ENCODE measurements around the gene SARM1.

Gene SARM1

DNA sequence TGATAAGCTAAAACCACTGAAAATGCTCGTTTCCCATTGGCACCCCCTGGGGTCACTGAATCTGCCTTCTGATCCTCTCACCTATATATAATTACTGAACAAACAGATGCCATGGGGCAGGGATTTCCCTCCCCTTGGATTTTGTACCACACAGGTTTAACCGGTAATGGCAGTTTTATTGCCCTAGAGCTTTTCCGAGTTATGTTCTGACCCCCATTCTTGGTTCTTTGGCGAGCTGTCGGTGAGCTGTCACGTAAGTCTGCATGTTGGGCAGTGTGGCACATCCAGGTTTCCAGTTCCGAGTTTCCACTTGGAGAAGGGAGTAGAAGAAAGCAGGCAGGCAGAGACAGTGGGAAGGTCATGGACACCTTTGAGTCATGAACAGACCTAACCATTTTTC is 45.4 kb upstream of the SARM1 start:
- TF ChIP-seq ESRRG (CRISPR knock-in tag; IDR thresholded peaks at IDR 0.05) (no peak), GLIS3 (CRISPR knock-in tag; IDR thresholded peaks at IDR 0.05) (no peak), TCF4 (CRISPR knock-in tag; IDR thresholded peaks at IDR 0.05; ENCODE audit: borderline replicate concordance) (no peak), ZFP30 (CRISPR knock-in tag; IDR thresholded peaks at IDR 0.05) (no peak), BACH2 (CRISPR knock-in tag; IDR thresholded peaks at IDR 0.05; ENCODE audit: borderline replicate concordance) (no peak), TOX (CRISPR knock-in tag; IDR thresholded peaks at IDR 0.05; ENCODE audit: borderline replicate concordance) (no peak)
- TF ChIP-seq, protein P1, sequence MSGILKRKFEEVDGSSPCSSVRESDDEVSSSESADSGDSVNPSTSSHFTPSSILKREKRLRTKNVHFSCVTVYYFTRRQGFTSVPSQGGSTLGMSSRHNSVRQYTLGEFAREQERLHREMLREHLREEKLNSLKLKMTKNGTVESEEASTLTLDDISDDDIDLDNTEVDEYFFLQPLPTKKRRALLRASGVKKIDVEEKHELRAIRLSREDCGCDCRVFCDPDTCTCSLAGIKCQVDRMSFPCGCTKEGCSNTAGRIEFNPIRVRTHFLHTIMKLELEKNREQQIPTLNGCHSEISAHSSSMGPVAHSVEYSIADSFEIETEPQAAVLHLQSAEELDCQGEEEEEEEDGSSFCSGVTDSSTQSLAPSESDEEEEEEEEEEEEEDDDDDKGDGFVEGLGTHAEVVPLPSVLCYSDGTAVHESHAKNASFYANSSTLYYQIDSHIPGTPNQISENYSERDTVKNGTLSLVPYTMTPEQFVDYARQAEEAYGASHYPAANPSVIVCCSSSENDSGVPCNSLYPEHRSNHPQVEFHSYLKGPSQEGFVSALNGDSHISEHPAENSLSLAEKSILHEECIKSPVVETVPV (CRISPR knock-in tag; IDR thresholded peaks at IDR 0.05) = no peak
- TF ChIP-seq, protein P2, sequence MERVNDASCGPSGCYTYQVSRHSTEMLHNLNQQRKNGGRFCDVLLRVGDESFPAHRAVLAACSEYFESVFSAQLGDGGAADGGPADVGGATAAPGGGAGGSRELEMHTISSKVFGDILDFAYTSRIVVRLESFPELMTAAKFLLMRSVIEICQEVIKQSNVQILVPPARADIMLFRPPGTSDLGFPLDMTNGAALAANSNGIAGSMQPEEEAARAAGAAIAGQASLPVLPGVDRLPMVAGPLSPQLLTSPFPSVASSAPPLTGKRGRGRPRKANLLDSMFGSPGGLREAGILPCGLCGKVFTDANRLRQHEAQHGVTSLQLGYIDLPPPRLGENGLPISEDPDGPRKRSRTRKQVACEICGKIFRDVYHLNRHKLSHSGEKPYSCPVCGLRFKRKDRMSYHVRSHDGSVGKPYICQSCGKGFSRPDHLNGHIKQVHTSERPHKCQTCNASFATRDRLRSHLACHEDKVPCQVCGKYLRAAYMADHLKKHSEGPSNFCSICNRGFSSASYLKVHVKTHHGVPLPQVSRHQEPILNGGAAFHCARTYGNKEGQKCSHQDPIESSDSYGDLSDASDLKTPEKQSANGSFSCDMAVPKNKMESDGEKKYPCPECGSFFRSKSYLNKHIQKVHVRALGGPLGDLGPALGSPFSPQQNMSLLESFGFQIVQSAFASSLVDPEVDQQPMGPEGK (CRISPR knock-in tag; IDR thresholded peaks at IDR 0.05; ENCODE audit: borderline replicate concordance) = no peak
- ATAC-seq = no peak

DNA sequence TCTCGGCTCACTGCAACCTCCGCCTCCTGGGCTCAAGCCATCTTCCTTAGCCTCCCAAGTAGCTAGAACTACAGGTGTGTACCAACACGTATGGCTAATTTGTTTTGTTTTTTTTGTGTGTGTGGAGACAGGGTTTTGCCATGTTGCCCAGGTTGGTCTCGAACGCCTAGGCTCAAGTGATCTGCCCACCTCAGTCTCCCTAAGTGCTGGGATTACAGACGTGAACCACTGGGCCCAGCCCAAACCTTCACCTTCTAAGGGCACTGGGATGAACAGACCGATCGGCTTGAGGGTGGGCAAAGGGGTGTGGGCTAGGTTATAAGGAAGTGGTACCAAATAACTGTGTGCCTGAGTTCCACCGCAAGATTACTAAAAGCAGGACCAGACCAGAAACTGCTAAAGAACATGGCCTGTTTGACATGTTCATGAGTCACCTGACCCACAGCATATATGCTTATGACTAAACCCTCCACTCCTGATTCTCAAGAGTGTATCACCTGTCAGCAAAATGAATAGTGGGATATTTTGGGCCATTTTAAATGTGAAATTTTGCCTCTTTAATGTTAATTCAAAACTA is 44.4 kb upstream of the SARM1 start:
- no peak for ATAC-seq
- TF ChIP-seq, protein P2 (CRISPR knock-in tag; IDR thresholded peaks at IDR 0.05; ENCODE audit: borderline replicate concordance) = no peak
- no peak for TF ChIP-seq PPARA (CRISPR knock-in tag; IDR thresholded peaks at IDR 0.05; ENCODE audit: borderline replicate concordance)
- no peak for TF ChIP-seq TCF4 (CRISPR knock-in tag; IDR thresholded peaks at IDR 0.05; ENCODE audit: borderline replicate concordance)
- TF ChIP-seq ZFP30 (CRISPR knock-in tag; IDR thresholded peaks at IDR 0.05) = no peak
- no peak for TF ChIP-seq ZNF70 (CRISPR knock-in tag; IDR thresholded peaks at IDR 0.05)
- TF ChIP-seq ZNF565 (CRISPR knock-in tag; conservative IDR thresholded peaks at IDR 0.05; ENCODE audit: low read depth) = no peak
- TF ChIP-seq SNAI2 (CRISPR knock-in tag; IDR thresholded peaks at IDR 0.05) = no peak
- no peak for TF ChIP-seq ZNF8 (CRISPR knock-in tag; IDR thresholded peaks at IDR 0.05)
- TF ChIP-seq, protein P1 (CRISPR knock-in tag; IDR thresholded peaks at IDR 0.05) = no peak
- TF ChIP-seq ESRRG (CRISPR knock-in tag; IDR thresholded peaks at IDR 0.05) = no peak
- no peak for TF ChIP-seq RARB (CRISPR knock-in tag; IDR thresholded peaks at IDR 0.05)
- TF ChIP-seq ISL1 (CRISPR knock-in tag; IDR thresholded peaks at IDR 0.05) = no peak
- no peak for TF ChIP-seq ZFP3 (CRISPR knock-in tag; IDR thresholded peaks at IDR 0.05)
- no peak for TF ChIP-seq OSR1 (CRISPR knock-in tag; IDR thresholded peaks at IDR 0.05)
- no peak for TF ChIP-seq ZC3H10 (CRISPR knock-in tag; IDR thresholded peaks at IDR 0.05)
- TF ChIP-seq TOX (CRISPR knock-in tag; IDR thresholded peaks at IDR 0.05; ENCODE audit: borderline replicate concordance) = no peak
- TF ChIP-seq, protein P3, sequence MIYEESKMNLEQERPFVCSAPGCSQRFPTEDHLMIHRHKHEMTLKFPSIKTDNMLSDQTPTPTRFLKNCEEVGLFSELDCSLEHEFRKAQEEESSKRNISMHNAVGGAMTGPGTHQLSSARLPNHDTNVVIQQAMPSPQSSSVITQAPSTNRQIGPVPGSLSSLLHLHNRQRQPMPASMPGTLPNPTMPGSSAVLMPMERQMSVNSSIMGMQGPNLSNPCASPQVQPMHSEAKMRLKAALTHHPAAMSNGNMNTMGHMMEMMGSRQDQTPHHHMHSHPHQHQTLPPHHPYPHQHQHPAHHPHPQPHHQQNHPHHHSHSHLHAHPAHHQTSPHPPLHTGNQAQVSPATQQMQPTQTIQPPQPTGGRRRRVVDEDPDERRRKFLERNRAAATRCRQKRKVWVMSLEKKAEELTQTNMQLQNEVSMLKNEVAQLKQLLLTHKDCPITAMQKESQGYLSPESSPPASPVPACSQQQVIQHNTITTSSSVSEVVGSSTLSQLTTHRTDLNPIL (CRISPR knock-in tag; IDR thresholded peaks at IDR 0.05; ENCODE audit: low read depth) = no peak
- no peak for TF ChIP-seq GLIS3 (CRISPR knock-in tag; IDR thresholded peaks at IDR 0.05)
- TF ChIP-seq, protein P4, sequence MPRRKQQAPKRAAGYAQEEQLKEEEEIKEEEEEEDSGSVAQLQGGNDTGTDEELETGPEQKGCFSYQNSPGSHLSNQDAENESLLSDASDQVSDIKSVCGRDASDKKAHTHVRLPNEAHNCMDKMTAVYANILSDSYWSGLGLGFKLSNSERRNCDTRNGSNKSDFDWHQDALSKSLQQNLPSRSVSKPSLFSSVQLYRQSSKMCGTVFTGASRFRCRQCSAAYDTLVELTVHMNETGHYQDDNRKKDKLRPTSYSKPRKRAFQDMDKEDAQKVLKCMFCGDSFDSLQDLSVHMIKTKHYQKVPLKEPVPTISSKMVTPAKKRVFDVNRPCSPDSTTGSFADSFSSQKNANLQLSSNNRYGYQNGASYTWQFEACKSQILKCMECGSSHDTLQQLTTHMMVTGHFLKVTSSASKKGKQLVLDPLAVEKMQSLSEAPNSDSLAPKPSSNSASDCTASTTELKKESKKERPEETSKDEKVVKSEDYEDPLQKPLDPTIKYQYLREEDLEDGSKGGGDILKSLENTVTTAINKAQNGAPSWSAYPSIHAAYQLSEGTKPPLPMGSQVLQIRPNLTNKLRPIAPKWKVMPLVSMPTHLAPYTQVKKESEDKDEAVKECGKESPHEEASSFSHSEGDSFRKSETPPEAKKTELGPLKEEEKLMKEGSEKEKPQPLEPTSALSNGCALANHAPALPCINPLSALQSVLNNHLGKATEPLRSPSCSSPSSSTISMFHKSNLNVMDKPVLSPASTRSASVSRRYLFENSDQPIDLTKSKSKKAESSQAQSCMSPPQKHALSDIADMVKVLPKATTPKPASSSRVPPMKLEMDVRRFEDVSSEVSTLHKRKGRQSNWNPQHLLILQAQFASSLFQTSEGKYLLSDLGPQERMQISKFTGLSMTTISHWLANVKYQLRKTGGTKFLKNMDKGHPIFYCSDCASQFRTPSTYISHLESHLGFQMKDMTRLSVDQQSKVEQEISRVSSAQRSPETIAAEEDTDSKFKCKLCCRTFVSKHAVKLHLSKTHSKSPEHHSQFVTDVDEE (CRISPR knock-in tag; IDR thresholded peaks at IDR 0.05) = no peak

Measured in SK-N-SH treated with all-trans-retinoic acid at 6 μM for 48 hours (cell line).